ENCODE results near the gene UQCRQ.

UQCRQ gene

DNA sequence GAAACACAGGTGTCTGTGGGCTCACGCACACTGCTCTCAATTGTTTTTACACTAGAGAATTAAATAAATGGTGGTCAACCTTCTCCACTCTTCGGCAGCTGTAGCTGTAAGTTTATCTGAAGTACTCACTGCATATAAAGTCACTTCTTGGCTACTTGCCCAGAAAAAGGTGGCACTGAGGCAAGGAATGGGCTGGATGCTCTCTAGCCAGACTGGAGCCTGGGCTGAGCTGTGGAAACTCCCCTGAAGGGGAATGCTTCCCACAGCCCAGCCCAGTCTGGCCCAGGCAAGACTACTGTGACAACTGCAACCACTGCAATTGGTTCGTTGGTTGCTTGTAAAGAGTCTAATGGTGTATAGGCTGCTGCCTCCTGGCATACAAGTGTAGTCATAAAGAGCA lies 11.5 kb downstream of the UQCRQ start:
- Histone ChIP-seq H3K4me1 (ENCODE audit: control insufficient read depth in 5 of 5, insufficient read depth in 5 of 5, low read length in 5 of 5) (peaks cover 0 to 10% (median 7%) of the 10 kb centered on the region in 5 donors), H3K36me3 (ENCODE audit: control insufficient read depth in 5 of 5, insufficient read depth in 5 of 5, low read length in 5 of 5) (peaks cover 43 to 73% (median 56%) of the 10 kb centered on the region in 5 donors), H3K9ac (ENCODE audit: low read length in 5 of 5) (no peak overlapping the region), H3K27me3 (ENCODE audit: control insufficient read depth in 5 of 5, insufficient read depth in 4 of 5, low read length in 5 of 5) (no peaks in the 10 kb centered on the region), H3K9me3 (ENCODE audit: control insufficient read depth in 5 of 5, low read length in 5 of 5) (no peaks in the 10 kb centered on the region), H3K27ac (ENCODE audit: low read depth, low read length) (no peak overlapping the region), H3K4me3 (ENCODE audit: low read depth in 1 of 5, low read length in 5 of 5) (no peak overlapping the region)

- Histone ChIP-seq H3K27ac (ENCODE audit: low read depth, low read length) (no peak overlapping the region), H3K4me1 (ENCODE audit: control insufficient read depth in 5 of 5, insufficient read depth in 5 of 5, low read length in 5 of 5) (no peaks in the 10 kb centered on the region), H3K36me3 (ENCODE audit: control insufficient read depth in 5 of 5, insufficient read depth in 5 of 5, low read length in 5 of 5) (peaks cover 57 to 78% (median 69%) of the 10 kb centered on the region in 5 donors), H3K9ac (ENCODE audit: low read length in 5 of 5) (no peak overlapping the region), H3K27me3 (ENCODE audit: control insufficient read depth in 5 of 5, insufficient read depth in 4 of 5, low read length in 5 of 5) (no peaks in the 10 kb centered on the region), H3K4me3 (ENCODE audit: low read depth in 1 of 5, low read length in 5 of 5) (no peak overlapping the region), H3K9me3 (ENCODE audit: control insufficient read depth in 5 of 5, low read length in 5 of 5) (no peaks in the 10 kb centered on the region)
Measured at GRCh38 chr5:132883261-132883834, 16.9 kb downstream of the UQCRQ start.

DNA sequence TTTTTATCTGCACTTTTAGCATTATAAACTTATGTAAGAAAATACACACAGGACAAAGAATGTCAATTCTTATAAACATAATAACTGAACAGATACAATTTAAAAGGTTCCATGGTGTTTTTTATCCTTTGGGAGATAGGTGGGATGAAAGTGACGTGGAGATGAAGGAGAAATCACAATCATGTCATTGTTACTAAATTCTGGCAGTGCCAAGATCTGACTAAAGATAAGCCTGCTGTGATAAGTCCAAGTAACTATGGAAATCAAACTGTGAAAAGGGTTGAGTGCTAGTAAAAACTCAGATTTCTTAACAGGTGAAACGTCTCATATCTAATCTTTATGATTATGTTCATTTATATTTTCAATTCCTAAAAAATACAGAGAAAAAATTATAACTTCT lies 18.1 kb downstream of the UQCRQ start:
- Histone ChIP-seq H3K27me3 (ENCODE audit: control insufficient read depth in 5 of 5, insufficient read depth in 4 of 5, low read length in 5 of 5) (no peaks in the 10 kb centered on the region), H3K9me3 (ENCODE audit: control insufficient read depth in 5 of 5, low read length in 5 of 5) (no peaks in the 10 kb centered on the region), H3K27ac (ENCODE audit: low read depth, low read length) (no peak overlapping the region), H3K4me3 (ENCODE audit: low read depth in 1 of 5, low read length in 5 of 5) (no peak overlapping the region), H3K9ac (ENCODE audit: low read length in 5 of 5) (no peak overlapping the region), H3K36me3 (ENCODE audit: control insufficient read depth in 5 of 5, insufficient read depth in 5 of 5, low read length in 5 of 5) (peaks cover 46 to 80% (median 69%) of the 10 kb centered on the region in 5 donors), H3K4me1 (ENCODE audit: control insufficient read depth in 5 of 5, insufficient read depth in 5 of 5, low read length in 5 of 5) (no peaks in the 10 kb centered on the region)

- Histone ChIP-seq H3K27ac (ENCODE audit: low read depth, low read length) (no peak overlapping the region), H3K36me3 (ENCODE audit: control insufficient read depth in 5 of 5, insufficient read depth in 5 of 5, low read length in 5 of 5) (peaks cover 38 to 75% (median 58%) of the 10 kb centered on the region in 5 donors), H3K4me3 (ENCODE audit: low read depth in 1 of 5, low read length in 5 of 5) (no peak overlapping the region), H3K4me1 (ENCODE audit: control insufficient read depth in 5 of 5, insufficient read depth in 5 of 5, low read length in 5 of 5) (no peaks in the 10 kb centered on the region), H3K9ac (ENCODE audit: low read length in 5 of 5) (no peak overlapping the region), H3K27me3 (ENCODE audit: control insufficient read depth in 5 of 5, insufficient read depth in 4 of 5, low read length in 5 of 5) (no peaks in the 10 kb centered on the region), H3K9me3 (ENCODE audit: control insufficient read depth in 5 of 5, low read length in 5 of 5) (no peaks in the 10 kb centered on the region)
Measured at GRCh38 chr5:132886064-132886823, 19.8 kb downstream of the UQCRQ start.

DNA sequence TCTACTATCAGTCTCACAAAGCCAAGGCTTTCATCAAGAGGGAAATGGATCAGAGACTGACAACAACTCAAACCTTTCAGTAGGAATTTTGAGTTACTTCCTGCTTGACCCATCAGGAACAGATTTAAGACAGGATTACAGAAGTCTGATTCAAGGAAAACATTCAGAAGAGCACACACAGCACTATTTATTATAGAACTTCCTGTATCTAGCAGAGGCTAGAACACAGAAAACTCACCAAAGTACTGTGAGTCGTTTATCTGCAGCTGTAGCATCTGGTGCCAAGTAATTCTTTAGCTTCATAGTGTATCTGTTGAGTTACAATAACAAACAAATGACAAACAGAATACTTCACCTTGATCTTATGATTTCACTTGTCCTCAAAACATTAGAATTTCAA lies 20.8 kb downstream of the UQCRQ start:
- Histone ChIP-seq H3K36me3 (ENCODE audit: control insufficient read depth in 5 of 5, insufficient read depth in 5 of 5, low read length in 5 of 5) (peaks cover 44 to 76% (median 53%) of the 10 kb centered on the region in 5 donors), H3K9me3 (ENCODE audit: control insufficient read depth in 5 of 5, low read length in 5 of 5) (no peaks in the 10 kb centered on the region), H3K27me3 (ENCODE audit: control insufficient read depth in 5 of 5, insufficient read depth in 4 of 5, low read length in 5 of 5) (no peaks in the 10 kb centered on the region), H3K27ac (ENCODE audit: low read depth, low read length) (no peak overlapping the region), H3K9ac (ENCODE audit: low read length in 5 of 5) (no peak overlapping the region), H3K4me1 (ENCODE audit: control insufficient read depth in 5 of 5, insufficient read depth in 5 of 5, low read length in 5 of 5) (no peaks in the 10 kb centered on the region), H3K4me3 (ENCODE audit: low read depth in 1 of 5, low read length in 5 of 5) (no peak overlapping the region)

- H3K36me3 ChIP-seq (ENCODE audit: control insufficient read depth in 5 of 5, insufficient read depth in 5 of 5, low read length in 5 of 5) = peaks cover 60 to 80% (median 62%) of the 10 kb centered on the region in 5 donors
- no peaks in the 10 kb centered on the region for H3K4me1 ChIP-seq (ENCODE audit: control insufficient read depth in 5 of 5, insufficient read depth in 5 of 5, low read length in 5 of 5)
- no peak overlapping the region for H3K27ac ChIP-seq (ENCODE audit: low read depth, low read length)
- H3K4me3 ChIP-seq (ENCODE audit: low read depth in 1 of 5, low read length in 5 of 5) = no peak overlapping the region
- no peaks in the 10 kb centered on the region for H3K27me3 ChIP-seq (ENCODE audit: control insufficient read depth in 5 of 5, insufficient read depth in 4 of 5, low read length in 5 of 5)
- no peaks in the 10 kb centered on the region for H3K9me3 ChIP-seq (ENCODE audit: control insufficient read depth in 5 of 5, low read length in 5 of 5)
- no peak overlapping the region for H3K9ac ChIP-seq (ENCODE audit: low read length in 5 of 5)
Measured at GRCh38 chr5:132889501-132889900, 23.1 kb downstream of the UQCRQ start.

DNA sequence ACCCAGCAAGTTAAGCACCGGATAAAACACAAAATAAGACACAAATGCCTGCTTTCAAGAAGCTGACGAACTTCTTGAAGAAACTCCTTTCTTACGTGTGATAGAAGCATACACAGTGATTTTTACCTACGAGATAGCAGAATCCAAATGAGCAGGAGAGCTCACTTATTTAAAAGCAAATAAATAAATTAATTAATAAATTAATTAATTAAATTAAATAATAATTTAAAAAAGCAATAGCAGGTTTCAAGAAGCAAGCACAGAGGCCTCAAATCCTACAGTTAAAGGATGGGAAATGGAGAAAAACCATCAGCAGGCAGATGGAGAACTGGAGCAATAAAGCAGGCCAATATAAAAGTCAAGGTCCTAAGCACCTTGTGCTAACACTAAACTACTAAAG lies 24.4 kb downstream of the UQCRQ start:
- Histone ChIP-seq H3K9me3 (ENCODE audit: control insufficient read depth in 5 of 5, low read length in 5 of 5) (no peaks in the 10 kb centered on the region), H3K9ac (ENCODE audit: low read length in 5 of 5) (no peak overlapping the region), H3K4me1 (ENCODE audit: control insufficient read depth in 5 of 5, insufficient read depth in 5 of 5, low read length in 5 of 5) (peaks cover 0 to 4% (median 2%) of the 10 kb centered on the region in 5 donors), H3K27me3 (ENCODE audit: control insufficient read depth in 5 of 5, insufficient read depth in 4 of 5, low read length in 5 of 5) (no peaks in the 10 kb centered on the region), H3K36me3 (ENCODE audit: control insufficient read depth in 5 of 5, insufficient read depth in 5 of 5, low read length in 5 of 5) (peaks cover 63 to 87% (median 67%) of the 10 kb centered on the region in 5 donors), H3K27ac (ENCODE audit: low read depth, low read length) (no peak overlapping the region), H3K4me3 (ENCODE audit: low read depth in 1 of 5, low read length in 5 of 5) (no peak overlapping the region)

GRCh38 chr5:132895719-132896305 lies 29.4 kb downstream of the UQCRQ start:
- Histone ChIP-seq H3K4me3 (ENCODE audit: low read depth in 1 of 5, low read length in 5 of 5) (no peak overlapping the region), H3K9me3 (ENCODE audit: control insufficient read depth in 5 of 5, low read length in 5 of 5) (no peaks in the 10 kb centered on the region), H3K27me3 (ENCODE audit: control insufficient read depth in 5 of 5, insufficient read depth in 4 of 5, low read length in 5 of 5) (no peaks in the 10 kb centered on the region), H3K27ac (ENCODE audit: low read depth, low read length) (no peak overlapping the region), H3K36me3 (ENCODE audit: control insufficient read depth in 5 of 5, insufficient read depth in 5 of 5, low read length in 5 of 5) (peaks cover 52 to 74% (median 57%) of the 10 kb centered on the region in 5 donors), H3K9ac (ENCODE audit: low read length in 5 of 5) (no peak overlapping the region), H3K4me1 (ENCODE audit: control insufficient read depth in 5 of 5, insufficient read depth in 5 of 5, low read length in 5 of 5) (peaks cover 0 to 6% (median 2%) of the 10 kb centered on the region in 5 donors)

GRCh38 chr5:132896685-132897084 lies 30.2 kb downstream of the UQCRQ start:
- no peaks in the 10 kb centered on the region for H3K27me3 ChIP-seq (ENCODE audit: control insufficient read depth in 5 of 5, insufficient read depth in 4 of 5, low read length in 5 of 5)
- peaks cover 51 to 75% (median 61%) of the 10 kb centered on the region in 5 donors for H3K36me3 ChIP-seq (ENCODE audit: control insufficient read depth in 5 of 5, insufficient read depth in 5 of 5, low read length in 5 of 5)
- no peaks in the 10 kb centered on the region for H3K9me3 ChIP-seq (ENCODE audit: control insufficient read depth in 5 of 5, low read length in 5 of 5)
- no peak overlapping the region for H3K4me3 ChIP-seq (ENCODE audit: low read depth in 1 of 5, low read length in 5 of 5)
- H3K4me1 ChIP-seq (ENCODE audit: control insufficient read depth in 5 of 5, insufficient read depth in 5 of 5, low read length in 5 of 5) = peaks cover 0 to 6% (median 2%) of the 10 kb centered on the region in 5 donors
- peak overlapping the region in 1 of 5 donors; percentile 10 for H3K9ac ChIP-seq (ENCODE audit: low read length in 5 of 5)
- H3K27ac ChIP-seq (ENCODE audit: low read depth, low read length) = no peak overlapping the region

GRCh38 chr5:132898094-132898493 lies 31.7 kb downstream of the UQCRQ start:
- Histone ChIP-seq H3K9me3 (ENCODE audit: control insufficient read depth in 5 of 5, low read length in 5 of 5) (no peaks in the 10 kb centered on the region), H3K36me3 (ENCODE audit: control insufficient read depth in 5 of 5, insufficient read depth in 5 of 5, low read length in 5 of 5) (peaks cover 38 to 61% (median 50%) of the 10 kb centered on the region in 5 donors), H3K9ac (ENCODE audit: low read length in 5 of 5) (no peak overlapping the region), H3K4me3 (ENCODE audit: low read depth in 1 of 5, low read length in 5 of 5) (no peak overlapping the region), H3K27ac (ENCODE audit: low read depth, low read length) (no peak overlapping the region), H3K27me3 (ENCODE audit: control insufficient read depth in 5 of 5, insufficient read depth in 4 of 5, low read length in 5 of 5) (no peaks in the 10 kb centered on the region), H3K4me1 (ENCODE audit: control insufficient read depth in 5 of 5, insufficient read depth in 5 of 5, low read length in 5 of 5) (peaks cover 0 to 6% (median 2%) of the 10 kb centered on the region in 5 donors)

Measured in subcutaneous abdominal adipose tissue (tissue), 5 donors.